SU-DHL-6 (cell line): ENCODE measurements around the gene CABCOCO1.

Source experiments
- EZH2phosphoT487 ChIP-seq: fragments of 200-600 bp; sonication (generic), shearing (Covaris generic); conservative IDR thresholded peaks from 2 replicates; pipeline ENCODE4 v1.6.1; 2018; ENCODE audit warnings: mild to moderate bottlenecking, antibody characterized with exemption, low read length, moderate library complexity, mixed read lengths
- TF ChIP-seq, protein P1 (sequence below): fragments of 200-600 bp; sonication (generic); IDR thresholded peaks from one replicate; pipeline ENCODE4 v1.5.1; 2017; ENCODE audit warnings: antibody characterized with exemption, mild to moderate bottlenecking, low read length, moderate library complexity; ENCODE audit not compliant: insufficient read depth, poor library complexity, severe bottlenecking

DNA sequence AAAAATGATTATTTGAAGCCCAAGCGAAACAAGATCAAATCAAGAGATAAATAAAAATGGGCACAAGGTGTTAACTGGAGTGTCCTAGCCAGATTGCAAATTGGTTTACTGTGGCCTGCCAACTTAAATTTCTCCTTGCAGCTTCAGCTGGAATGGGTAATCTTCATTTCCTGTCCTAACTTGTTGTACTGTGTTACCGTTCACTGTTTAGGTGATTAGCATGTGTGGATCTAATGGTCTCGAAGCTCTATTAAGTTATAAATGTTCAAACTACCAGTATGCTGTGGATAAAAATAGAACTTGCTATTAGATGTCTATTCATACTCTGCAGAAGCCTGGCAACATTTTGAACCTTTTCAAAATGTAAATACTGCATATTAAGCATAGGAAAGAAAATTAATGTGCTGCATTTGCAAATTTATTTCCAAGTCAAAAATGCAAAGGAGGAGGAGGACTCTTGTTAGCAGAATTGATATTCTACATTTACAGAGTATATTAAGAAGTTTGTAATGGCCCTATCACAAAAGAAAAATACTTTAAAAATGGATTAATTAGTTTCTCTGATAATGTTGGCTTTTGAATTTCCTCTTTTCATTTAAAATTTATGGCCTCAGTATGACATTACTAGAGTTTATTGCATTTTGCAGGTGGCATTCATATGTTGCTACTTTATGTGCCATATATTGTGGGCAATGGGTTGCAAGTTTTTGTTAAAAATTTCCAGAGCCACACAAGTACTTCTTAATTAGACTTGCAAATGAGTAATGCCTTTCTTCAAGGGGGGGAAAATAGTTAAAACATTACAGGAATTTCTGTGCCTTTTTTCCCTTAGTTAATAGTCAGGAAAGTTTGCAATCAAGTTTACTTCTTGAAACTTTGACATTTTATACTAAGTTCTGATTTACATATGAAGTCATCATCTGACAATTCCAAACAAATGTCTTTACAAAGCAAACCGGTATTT, 92.1 kb downstream of the CABCOCO1 start:
- TF ChIP-seq, protein P1, sequence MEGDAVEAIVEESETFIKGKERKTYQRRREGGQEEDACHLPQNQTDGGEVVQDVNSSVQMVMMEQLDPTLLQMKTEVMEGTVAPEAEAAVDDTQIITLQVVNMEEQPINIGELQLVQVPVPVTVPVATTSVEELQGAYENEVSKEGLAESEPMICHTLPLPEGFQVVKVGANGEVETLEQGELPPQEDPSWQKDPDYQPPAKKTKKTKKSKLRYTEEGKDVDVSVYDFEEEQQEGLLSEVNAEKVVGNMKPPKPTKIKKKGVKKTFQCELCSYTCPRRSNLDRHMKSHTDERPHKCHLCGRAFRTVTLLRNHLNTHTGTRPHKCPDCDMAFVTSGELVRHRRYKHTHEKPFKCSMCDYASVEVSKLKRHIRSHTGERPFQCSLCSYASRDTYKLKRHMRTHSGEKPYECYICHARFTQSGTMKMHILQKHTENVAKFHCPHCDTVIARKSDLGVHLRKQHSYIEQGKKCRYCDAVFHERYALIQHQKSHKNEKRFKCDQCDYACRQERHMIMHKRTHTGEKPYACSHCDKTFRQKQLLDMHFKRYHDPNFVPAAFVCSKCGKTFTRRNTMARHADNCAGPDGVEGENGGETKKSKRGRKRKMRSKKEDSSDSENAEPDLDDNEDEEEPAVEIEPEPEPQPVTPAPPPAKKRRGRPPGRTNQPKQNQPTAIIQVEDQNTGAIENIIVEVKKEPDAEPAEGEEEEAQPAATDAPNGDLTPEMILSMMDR = no peak
- TF ChIP-seq EZH2phosphoT487 = no peak
